ENCODE data around the gene RNF166.

DNA sequence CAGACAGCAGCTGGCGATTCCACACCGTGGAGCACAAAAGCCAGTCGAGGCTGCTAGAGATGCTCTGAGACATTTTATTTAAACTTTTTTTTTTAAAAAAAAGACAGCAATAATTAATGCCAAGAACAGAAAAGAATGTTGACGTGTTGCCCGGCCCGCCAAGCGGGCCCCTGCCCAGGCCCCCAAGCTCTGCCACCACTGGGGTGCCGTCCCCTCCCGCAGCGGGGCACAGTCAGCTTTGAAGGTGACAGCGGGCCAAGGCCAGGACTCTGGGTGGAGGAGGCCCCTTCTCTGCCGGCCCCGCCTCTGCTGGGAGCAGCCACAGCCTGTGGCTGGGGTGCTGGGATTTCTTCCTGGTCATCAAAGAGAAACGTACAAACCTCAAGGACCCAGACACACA, 9.8 kb downstream of the RNF166 start:
- no peak for TF ChIP-seq CTCF (IDR thresholded peaks at IDR 0.05)
- no peak for TF ChIP-seq POLR2AphosphoS5 (IDR thresholded peaks at IDR 0.05)
- no peak for TF ChIP-seq POLR2A (IDR thresholded peaks at IDR 0.05; ENCODE audit: low read depth)
- no peak for TF ChIP-seq EP300 (IDR thresholded peaks at IDR 0.05)

Measured in esophagus muscularis mucosa (tissue), 4 donors.